Right ventricle myocardium inferior (tissue), 1 donor: ENCODE results near the gene CEP295NL. TPM values are rescaled to one million over a fixed set of nuclear protein-coding genes. Genes with fewer than 3 reads are reported as not detected.
A peak's percentile ranks its signal among the peaks of the same experiment; 100 is the strongest.
"Not testable (repeated sequence)": the region's sequence is repeated elsewhere in the genome, so short reads cannot be mapped to it uniquely, and the experiment has no call there.

ENCODE experiments used
- ATAC-seq: fragments of 200-7000 bp; cut with Tn5 transposase; one replicate; pipeline ENCODE4 v1.9.1; 2020; ENCODE audit warnings: mild to moderate bottlenecking, moderate library complexity
- DNase-seq: peaks from one replicate; pipeline ENCODE4 v3.0.0; 2021; ENCODE audit errors: missing footprints
- intact Hi-C: fragments of 100-400 bp; cut with DNase I; formaldehyde crosslinking; loops from one replicate; pipeline ENCODE4 v1.11.0; 2022
- total RNA-seq: library from RNA; stranded (reverse); fragmentation: NEBNext Ultra II Directional; extraction: Animal tissue kit (Norgen Biotek cat#: 25700); gene quantifications from one replicate; pipeline ENCODE4 v1.2.1, GENCODE V29; 2021
- donor health status: DM: no; HTN: yes; CAD: no; lungs with severe emphysema.

Gene CEP295NL
- total RNA-seq, 1 donor from 2014 or later: 0.60 TPM

DNA sequence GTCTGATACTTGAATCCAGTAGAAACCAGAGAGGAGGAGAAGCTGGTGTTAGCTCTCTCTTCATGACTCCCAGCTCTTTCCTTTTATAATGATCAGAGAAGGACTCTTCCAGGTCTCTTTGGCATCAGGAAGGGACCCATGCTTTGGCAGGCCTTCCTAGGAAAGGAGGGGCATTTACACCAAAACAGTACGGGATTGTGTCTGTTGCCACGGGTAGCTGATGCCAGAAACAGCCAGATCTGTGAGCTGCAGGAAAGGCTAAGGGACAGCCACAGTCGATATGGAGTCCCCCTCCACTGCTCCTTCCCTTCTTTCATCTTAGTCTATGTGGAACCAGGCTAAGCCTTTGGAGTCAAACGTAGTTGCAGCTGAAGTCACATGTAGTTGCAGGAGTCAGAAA is 9.3 kb downstream of the CEP295NL start:
- ATAC-seq: no peak
- peak; percentile 1 for DNase-seq
- intact Hi-C loops: no loop called here

DNA sequence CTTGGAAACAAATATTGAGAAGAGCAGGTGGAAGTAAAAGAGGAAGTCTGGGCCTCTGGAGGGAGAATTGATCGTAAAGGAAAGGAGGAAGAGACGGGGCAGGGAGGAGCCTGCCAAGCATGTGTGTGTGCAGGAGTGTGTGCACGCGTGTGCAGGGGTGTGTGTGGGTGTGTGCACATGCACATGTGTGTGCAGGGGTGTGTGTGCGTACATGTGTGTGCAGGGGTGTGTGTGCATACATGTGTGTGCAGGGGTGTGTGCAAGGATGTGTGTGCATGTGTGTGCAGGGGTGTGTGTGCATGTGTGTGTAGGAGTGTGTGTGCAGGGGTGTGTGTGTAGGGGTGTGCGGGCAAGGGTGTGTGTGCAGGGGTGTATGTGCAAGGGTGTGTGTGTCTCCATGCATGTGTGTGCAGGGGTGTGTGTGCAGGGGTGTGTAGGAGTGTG is 10.0 kb downstream of the CEP295NL start:
- ATAC-seq (no peak), DNase-seq (peak; percentile 68)
- intact Hi-C loops: no loop called here

DNA sequence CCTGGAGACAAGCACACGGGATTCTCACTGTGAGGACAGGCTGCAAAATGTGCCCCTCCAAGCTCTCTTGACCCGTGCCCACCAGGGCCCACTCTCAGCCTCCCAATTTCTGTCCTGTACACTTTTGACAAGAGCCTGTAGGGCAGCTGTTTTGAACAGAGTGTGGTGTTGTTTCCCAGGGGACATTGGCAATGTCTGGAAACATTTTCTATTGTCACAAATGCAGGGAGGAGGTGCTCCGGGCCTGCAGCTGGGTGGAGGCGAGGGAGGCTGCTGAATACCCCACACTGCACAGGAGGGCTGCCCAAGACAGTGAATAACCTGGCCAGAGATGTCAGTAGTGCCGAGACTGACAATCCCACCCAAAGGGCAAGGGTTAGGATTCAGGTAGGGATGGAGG is 10.5 kb downstream of the CEP295NL start:
- intact Hi-C loops: no loop called here
- ATAC-seq (peak; percentile 6), DNase-seq (peak; percentile 51)

DNA sequence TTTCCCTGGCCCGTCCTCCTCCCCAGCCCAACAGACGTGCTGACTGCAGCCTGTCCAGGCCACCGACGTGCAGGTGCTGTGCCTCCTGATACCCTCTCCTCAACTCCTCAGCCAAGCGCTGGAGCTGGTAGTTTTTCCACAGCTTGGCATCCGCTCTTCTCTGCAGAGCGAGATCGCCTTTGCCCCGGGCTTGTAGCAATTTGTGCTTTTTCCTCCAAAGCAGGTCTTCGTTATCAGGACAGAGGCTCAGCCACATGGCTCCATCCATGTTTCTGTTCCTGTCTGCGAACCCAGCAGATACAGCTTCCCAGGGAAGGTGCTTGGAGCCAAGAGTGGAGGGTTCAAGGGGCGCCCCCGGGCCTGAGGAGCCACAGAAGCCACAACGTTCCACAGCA is 10.9 kb downstream of the CEP295NL start:
- intact Hi-C loops: no loop called here
- ATAC-seq: no peak
- no peak for DNase-seq

DNA sequence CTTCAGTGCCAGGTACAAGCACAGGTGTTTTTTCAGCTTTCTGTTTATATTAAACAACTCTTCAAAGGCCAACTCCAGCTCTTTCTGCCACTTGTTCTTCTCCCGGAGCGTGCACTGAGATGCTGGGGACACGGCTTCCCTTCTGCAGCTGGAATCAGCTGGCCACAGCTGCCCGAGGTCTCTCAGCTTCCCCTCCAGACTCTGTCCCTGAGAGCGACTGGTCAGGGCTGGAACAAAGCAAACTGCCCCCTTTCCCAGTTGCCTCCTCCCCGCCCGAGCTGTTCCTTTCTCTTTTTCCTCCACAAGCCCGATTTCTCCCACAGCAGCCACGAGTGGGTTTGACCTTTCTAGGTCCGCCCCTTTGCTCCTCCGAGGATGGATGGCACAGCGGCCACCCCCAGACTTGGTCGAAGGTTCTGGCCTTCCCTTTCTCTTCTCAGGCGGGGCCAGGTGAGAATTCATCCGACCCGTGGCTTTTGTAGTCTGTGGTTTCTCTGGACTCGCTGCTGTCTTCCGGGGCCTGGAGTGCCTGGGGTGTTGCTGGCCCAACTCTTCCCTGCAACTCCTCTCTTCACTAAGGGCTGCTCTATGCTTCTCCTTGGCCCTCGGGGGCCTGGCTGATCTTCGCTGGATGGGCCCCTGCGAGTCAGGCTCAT is 11.5 kb downstream of the CEP295NL start:
- intact Hi-C loops: no loop called here
- no peak for ATAC-seq
- peak; percentile 53 for DNase-seq

DNA sequence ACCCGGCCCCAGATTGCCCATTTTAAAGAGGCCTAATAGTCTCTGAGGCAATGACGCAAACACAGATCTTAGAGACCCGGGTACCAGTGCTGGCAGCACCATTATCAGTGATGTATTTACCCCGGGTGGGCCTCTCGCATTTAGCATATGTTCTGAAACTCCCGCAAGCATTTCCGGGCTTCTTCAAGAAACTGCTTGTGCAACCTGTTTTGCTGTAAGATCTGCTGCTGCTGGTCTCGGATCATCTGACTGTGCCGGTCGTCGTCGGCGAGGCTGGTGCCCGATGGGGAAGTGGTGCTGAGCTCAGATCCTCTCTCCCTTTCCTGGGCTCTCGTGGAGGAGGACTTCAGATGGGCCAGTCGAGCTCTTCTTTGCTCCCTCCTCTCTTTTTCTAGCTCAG is 12.5 kb downstream of the CEP295NL start:
- no peak for ATAC-seq
- DNase-seq: peak; percentile 93
- intact Hi-C loops: no loop called here

DNA sequence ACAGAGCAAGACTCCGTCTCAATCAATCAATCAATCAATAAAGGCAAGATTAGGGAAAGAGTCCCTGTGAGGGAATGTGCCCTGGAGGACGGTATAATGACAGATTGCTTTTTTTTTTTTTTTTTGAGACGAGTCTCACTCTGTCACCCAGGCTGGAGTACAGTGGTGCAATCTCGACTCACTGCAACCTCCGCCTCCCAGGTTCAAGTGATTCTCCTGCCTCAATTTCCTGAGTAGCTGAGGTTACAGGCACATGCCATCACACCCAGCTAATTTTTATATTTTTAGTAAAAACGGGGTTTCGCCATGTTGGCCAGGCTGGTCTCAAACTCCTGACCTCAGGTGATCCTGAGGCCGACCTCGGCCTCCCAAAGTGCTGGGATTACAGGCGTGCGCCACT is 12.9 kb downstream of the CEP295NL start:
- intact Hi-C loops, ATAC-seq, DNase-seq: not testable (repeated sequence)

DNA sequence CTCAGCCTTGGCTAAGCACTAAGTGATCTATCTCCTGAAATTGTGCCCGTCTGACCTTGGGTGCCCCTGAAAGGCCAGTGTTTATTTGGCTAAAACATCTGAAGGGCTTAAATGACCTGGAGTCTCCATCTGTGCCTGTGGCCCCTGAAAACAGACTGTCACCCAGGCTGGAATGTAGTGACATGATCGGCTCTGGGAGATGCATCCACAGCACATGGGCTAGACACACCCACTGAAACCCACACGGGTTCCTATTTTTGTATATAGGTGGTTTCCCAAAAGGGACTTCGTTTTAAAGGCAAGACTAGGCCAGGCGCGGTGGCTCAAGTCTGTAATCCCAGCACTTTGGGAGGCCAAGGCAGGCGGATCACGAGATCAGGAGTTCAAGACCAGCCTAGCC is 13.5 kb downstream of the CEP295NL start:
- ATAC-seq (no peak), DNase-seq (peak; percentile 51)
- intact Hi-C loops: no loop called here

DNA sequence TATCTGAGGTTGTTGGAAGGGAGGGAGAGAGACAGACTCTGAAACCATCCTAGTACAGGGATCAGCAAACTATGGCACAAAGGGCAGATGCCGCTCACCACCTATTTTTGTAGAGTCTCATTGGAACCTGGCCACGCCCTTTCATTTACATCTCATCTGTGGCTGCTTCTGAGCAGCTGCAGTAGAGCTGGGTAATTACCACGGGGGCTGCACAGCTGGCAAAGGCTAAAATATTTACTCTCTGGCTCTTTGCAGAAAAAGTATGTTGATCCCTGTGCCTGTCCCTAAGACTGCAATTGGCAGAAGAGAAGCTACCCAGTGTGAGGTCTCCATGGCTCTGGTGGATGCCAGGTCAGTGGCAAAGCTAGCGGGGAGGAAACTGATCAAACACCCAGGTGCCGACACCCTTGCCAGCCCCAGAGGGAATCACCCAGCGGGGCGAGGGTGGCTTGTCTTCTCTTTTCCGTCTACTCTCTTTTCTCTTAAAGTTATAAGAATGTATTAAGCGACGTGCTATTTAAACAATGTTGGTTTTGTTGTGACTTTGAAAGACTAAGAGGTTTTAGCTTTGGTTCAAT is 14.0 kb downstream of the CEP295NL start:
- DNase-seq (no peak), ATAC-seq (no peak)
- intact Hi-C loops: no loop called here

DNA sequence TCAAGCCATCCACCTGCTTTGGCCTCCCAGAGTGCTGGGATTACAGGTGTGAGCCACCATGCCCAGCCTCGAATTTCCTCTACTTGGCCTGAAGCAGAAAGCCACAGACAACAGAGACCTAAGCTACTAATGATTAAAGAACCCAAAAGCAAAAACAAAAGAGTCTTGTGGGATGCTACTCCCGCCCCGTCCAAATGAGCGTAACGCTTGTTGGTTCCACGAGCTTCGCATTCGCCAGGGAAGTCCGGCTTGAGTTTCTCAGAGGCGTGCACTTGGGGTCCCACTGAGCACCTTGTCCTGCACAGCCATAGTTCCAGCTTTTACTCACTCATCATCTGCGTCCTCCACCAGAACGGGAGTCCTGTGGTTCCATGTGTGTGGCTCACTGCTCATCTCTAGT is 16.0 kb downstream of the CEP295NL start:
- DNase-seq: peak; percentile 34
- intact Hi-C loops: no loop called here
- ATAC-seq: no peak

DNA sequence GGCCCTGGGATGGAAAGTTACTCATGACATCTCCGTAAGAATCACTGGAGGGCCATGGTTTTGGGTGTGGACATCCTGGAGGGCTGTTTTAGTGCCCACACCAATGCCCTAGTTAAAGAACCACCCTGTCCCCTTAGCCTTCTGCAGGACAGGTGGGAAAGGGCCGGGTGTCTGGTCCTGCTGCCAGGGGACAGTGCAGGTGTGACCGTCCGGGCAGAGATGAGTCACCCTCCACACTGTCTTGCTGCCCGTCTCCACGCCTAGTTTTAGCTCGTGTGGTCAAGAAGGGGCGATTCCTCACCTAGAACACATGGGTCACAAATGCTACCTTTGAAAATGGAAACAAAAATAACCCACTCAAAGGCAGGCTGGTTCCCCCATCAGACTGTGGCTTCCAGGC is 17.0 kb downstream of the CEP295NL start:
- peak; percentile 4 for DNase-seq
- intact Hi-C loops: no loop called here
- ATAC-seq: no peak

DNA sequence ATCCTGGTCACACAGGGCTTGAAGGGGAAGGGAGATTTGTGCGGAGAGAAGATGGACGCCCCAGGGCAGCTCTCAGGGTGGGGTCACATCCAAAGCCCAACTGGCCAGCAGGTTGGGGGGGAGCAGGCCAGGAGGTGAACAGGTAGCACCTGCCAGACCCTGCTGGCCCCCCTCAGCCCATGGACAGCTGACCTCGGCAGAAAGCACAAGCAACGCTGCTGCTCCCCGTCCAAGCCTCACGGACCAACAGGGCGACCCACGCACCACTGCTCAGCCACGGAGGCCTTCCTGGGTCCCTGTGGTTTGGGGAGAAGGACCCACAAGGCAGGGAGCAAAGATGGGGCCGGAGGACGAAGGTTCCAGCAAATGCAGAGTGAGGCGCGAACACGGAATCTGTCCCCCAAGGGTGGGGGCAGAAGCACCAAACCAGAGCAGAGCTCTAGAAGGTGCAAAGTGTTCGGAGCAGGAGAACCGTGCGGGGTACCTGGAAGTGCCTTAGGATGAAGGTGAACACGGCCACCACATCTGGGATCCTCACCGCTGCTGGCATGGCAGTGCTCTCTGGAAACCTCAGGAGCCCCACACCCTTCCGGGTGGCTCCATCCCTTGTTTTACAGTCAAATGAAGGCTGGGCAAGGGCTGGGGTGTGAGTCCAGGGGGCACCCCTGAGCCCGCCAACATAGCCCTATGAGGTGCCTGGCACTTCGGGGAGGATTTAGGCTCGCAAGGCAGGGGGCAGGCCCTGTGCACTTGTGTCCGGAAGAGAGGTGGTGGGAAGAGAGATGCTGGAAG is 17.9 kb downstream of the CEP295NL start:
- DNase-seq (no peak), ATAC-seq (no peak)
- intact Hi-C loops: loop anchor here (5.0 kb wide), 1 partner anchor 37 kb away; no protein-coding TSS in a partner anchor

DNA sequence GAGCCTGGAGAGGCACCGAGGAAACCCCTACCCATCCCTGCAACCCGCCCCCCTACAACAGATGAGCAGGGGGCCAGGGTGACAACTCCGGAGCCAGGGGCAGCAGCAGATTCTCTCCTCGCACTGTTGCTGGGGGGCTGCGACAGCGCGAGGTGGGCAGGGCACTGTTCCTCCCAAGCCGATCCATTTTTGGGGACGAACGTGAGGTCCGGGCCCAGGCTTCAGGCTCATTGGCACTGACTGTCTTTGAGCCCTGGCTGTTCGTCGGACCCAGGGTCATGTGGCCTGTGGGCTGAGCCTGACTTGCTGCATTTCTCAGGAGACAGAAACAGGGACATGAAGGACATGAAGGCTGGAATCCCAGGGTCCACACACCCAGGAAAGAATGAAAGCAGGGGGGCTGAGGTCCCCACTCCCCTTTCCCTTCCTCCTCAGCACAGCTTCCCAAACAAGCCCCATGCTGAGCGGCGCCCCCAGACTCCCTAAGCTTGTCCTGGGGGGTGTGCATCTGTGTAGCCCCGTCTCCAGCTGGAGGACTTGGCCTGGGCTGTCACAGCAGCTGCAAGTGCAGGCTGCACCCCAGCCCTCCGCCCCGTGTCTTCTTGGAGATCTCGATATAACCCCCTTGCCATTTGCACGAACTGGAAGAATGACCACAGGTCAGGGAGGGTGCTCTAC is 18.7 kb downstream of the CEP295NL start:
- ATAC-seq (no peak), DNase-seq (no peak)
- intact Hi-C loops: loop anchor here (5.0 kb wide), 1 partner anchor 38 kb away; no protein-coding TSS in a partner anchor

DNA sequence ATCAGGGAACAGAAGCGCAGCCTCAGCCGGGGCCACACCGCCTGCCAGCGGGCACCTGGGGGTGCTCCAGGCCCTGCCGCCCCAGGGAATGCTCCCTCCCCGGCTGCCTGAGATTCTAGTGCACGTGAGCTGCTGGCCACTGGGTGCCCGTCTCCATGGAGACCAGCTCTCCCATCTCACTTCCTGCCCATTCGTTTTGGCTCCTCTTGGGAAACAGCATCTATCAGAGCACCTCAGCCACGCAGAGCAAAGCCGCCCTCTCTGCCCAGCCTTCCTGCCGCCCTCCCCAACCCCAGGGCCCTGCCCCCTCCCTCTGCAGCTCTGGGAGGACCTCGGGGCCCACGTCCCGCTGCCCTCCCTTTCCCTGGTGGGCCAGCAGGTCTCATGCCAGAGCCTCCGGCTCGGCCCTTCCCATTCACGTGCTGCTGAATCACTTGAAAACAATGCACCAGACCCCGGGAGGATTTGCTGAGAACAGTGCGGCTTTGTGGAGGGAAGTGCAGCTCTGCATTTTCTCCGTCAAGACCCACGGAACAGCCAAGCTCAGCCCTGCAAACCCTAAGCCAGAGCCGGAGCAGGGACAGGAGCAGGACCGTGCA is 19.4 kb downstream of the CEP295NL start:
- DNase-seq (peak; percentile 86), ATAC-seq (peak; percentile 66)
- intact Hi-C loops: loop anchor here (5.0 kb wide), 1 partner anchor 39 kb away; no protein-coding TSS in a partner anchor

DNA sequence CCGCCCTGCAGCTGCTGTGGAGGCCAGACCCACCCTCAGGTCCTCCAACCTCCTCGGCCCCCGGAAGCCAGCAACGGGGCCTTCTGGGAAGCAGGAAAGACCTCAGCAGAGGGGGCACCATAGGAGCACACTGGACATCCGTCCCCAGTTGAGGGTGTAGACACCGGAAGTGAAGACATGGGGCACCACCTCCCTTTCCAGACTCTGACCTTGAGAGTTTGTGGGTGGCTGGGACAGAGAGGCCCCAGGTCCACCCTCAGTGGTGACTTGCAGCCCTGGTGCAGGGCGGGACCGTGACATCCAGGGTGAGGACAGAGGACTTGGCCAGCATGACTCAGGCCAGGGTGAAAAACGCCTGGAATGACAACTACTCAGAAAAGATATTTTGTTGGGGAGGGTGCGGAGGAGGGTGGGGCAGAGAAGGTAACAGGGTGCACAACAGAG is 19.9 kb downstream of the CEP295NL start:
- ATAC-seq (peak; percentile 77), DNase-seq (peak; percentile 90)
- intact Hi-C loops: loop anchor here (5.0 kb wide), 1 partner anchor 39 kb away; no protein-coding TSS in a partner anchor

DNA sequence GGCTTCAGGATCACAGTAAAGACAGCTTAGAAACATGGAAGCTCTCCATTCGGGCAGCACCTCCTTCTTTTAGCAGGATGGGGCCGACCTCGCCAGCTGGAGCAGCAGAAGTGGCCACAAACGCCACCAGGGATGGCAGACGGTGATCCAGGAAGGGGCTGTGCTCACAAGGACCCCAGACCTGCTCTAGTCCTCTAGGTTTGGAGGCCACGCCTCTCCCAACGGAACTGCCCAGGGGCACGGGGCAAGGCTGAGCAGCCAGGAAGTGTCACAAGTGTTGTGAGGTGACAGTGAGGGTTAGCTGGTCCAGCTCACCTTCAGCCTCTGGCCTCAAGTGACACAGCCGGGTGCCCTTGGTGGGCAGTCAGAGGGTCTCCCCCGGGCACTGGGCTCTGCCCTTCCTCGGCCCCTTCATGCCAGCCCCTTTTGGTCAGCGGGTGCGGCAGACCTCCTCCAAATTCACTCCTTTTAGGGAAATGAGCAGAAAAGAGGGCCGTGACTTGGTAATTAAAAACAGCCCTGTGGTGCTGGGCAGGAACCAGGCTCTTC is 20.4 kb downstream of the CEP295NL start:
- DNase-seq (peak; percentile 85), ATAC-seq (no peak)
- intact Hi-C loops: loop anchor here (5.0 kb wide), 1 partner anchor 40 kb away; no protein-coding TSS in a partner anchor

DNA sequence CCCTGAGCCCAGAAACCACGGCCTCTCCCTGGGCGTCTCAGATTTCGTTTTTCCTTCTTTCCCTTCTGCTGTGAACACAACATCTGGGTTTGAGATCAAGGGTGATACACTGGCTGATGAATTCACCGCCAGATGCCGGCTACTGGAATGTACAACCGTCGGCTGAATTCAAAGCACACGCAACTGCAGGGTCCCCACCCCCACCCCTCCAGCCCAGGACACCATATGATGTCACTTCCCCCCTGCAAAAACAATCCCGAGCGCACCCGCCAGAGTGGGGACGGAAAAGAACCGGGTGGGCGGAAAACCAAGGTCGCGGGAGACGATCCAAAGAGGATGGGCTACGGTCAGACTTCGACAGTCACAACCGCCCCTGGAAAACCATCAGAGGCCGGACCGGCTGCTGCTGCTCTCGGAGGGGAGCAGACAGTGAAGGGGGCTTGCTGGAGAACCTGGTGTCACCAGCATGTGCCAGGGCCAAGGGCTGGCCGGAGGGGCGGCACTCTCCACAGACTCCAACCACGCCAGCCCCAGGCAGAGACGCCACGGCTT is 23.3 kb downstream of the CEP295NL start:
- ATAC-seq (peak; percentile 18), DNase-seq (peak; percentile 88)
- intact Hi-C loops: loop anchor here (5.0 kb wide), 1 partner anchor 43 kb away; no protein-coding TSS in a partner anchor
